ENCODE measurements around the gene RNF34. TPM values are rescaled to one million over a fixed set of nuclear protein-coding genes. Genes with fewer than 3 reads are reported as not detected.

The RNF34 gene
- total RNA-seq, 2 experiments from 2014 or later = 70.4 to 72.5 TPM

GRCh38 chr12:121442028-121442948 lies 42.4 kb downstream of the RNF34 start:
- Mint-ChIP-seq H3K9me3 (no peaks in the 10 kb centered on the region), H3K4me1 (ENCODE audit: low read depth) (peaks cover 2% of the 10 kb centered on the region), H3K36me3 (peaks cover 28% of the 10 kb centered on the region), H3K4me3 (no peak overlapping the region), H3K27ac (no peak overlapping the region), H3K27me3 (no peaks in the 10 kb centered on the region)
- no peak for DNase-seq
- intact Hi-C loops (cut with micrococcal nuclease) = loop anchor here (2.0 kb wide), 1 partner anchor 107 kb away; no protein-coding TSS in a partner anchor
- ChIA-PET POLR2A (interaction anchor here (0.6 to 1.8 kb wide), 2 partner anchors 9 to 16 kb away, joined by 5 to 6 read pairs; no protein-coding TSS in a partner anchor), CTCF (interaction anchor here (0.9 to 5.6 kb wide), 35 partner anchors 10 to 945 kb away, joined by 3 to 89 read pairs (median 6); partner anchors contain the start of genes ANAPC5 and RNF34)

- peak; percentile 80 for DNase-seq
- Mint-ChIP-seq H3K27me3 (no peaks in the 10 kb centered on the region), H3K9me3 (no peaks in the 10 kb centered on the region), H3K36me3 (peaks cover 22% of the 10 kb centered on the region), H3K27ac (no peak overlapping the region), H3K4me1 (ENCODE audit: low read depth) (peaks cover 2% of the 10 kb centered on the region), H3K4me3 (no peak overlapping the region)
- intact Hi-C loops (cut with micrococcal nuclease) = loop anchor here (2.0 kb wide), 1 partner anchor 109 kb away; no protein-coding TSS in a partner anchor
- POLR2A ChIA-PET = interaction anchor here (0.5 to 1.8 kb wide), 3 partner anchors 10 to 172 kb away, joined by 5 to 6 read pairs (median 6); no protein-coding TSS in a partner anchor
- CTCF ChIA-PET = interaction anchor here (0.6 to 5.6 kb wide), 41 partner anchors 9 to 946 kb away, joined by 3 to 89 read pairs (median 4); partner anchors contain the start of genes ANAPC5 and RNF34
These were observed 43.4 kb downstream of the RNF34 start for GRCh38 chr12:121443193-121443870.

- H3K4me1 Mint-ChIP-seq (ENCODE audit: low read depth) = peaks cover 5% of the 10 kb centered on the region
- no peak overlapping the region for H3K27ac Mint-ChIP-seq
- H3K27me3 Mint-ChIP-seq = no peaks in the 10 kb centered on the region
- no peak for DNase-seq
- H3K9me3 Mint-ChIP-seq = no peaks in the 10 kb centered on the region
- intact Hi-C loops (cut with micrococcal nuclease) = loop anchor here (2.0 kb wide), 1 partner anchor 109 kb away; no protein-coding TSS in a partner anchor
- CTCF ChIA-PET = interaction anchor here (0.5 to 5.6 kb wide), 31 partner anchors 9 to 384 kb away, joined by 3 to 89 read pairs (median 6); partner anchors contain the start of gene ANAPC5
- POLR2A ChIA-PET = interaction anchor here (1.8 kb wide), 1 partner anchor 11 kb away, joined by 6 read pairs; no protein-coding TSS in a partner anchor
- no peak overlapping the region for H3K4me3 Mint-ChIP-seq
- peaks cover 24% of the 10 kb centered on the region for H3K36me3 Mint-ChIP-seq
These were observed 44.3 kb downstream of the RNF34 start for GRCh38 chr12:121443911-121444841.

- Mint-ChIP-seq H3K27me3 (no peaks in the 10 kb centered on the region), H3K36me3 (peaks cover 22% of the 10 kb centered on the region), H3K9me3 (no peaks in the 10 kb centered on the region), H3K4me3 (no peak overlapping the region), H3K4me1 (ENCODE audit: low read depth) (peaks cover 5% of the 10 kb centered on the region), H3K27ac (no peak overlapping the region)
- ChIA-PET POLR2A (no interaction called here), CTCF (interaction anchor here (0.5 to 5.6 kb wide), 9 partner anchors 10 to 385 kb away, joined by 3 to 89 read pairs (median 9); partner anchors contain the start of gene ANAPC5)
- intact Hi-C loops (cut with micrococcal nuclease) = no loop called here
- no peak for DNase-seq
These were observed 44.9 kb downstream of the RNF34 start for GRCh38 chr12:121444842-121445202.

GRCh38 chr12:121446750-121447149 lies 46.8 kb downstream of the RNF34 start:
- ChIA-PET CTCF (interaction anchor here (1.0 to 1.3 kb wide), 2 partner anchors 13 to 112 kb away, joined by 4 to 13 read pairs; no protein-coding TSS in a partner anchor), POLR2A (no interaction called here)
- H3K4me1 Mint-ChIP-seq (ENCODE audit: low read depth) = peaks cover 10% of the 10 kb centered on the region
- H3K4me3 Mint-ChIP-seq = no peak overlapping the region
- H3K27me3 Mint-ChIP-seq = no peaks in the 10 kb centered on the region
- peaks cover 12% of the 10 kb centered on the region for H3K36me3 Mint-ChIP-seq
- H3K9me3 Mint-ChIP-seq = no peaks in the 10 kb centered on the region
- no peak for DNase-seq
- no peak overlapping the region for H3K27ac Mint-ChIP-seq
- intact Hi-C loops (cut with micrococcal nuclease) = no loop called here

- CTCF ChIA-PET = no interaction called here
- POLR2A ChIA-PET = no interaction called here
These were observed 48.9 kb downstream of the RNF34 start for GRCh38 chr12:121448771-121449315.

GRCh38 chr12:121451961-121452339 lies 52.0 kb downstream of the RNF34 start:
- POLR2A ChIA-PET = no interaction called here
- Mint-ChIP-seq H3K9me3 (no peaks in the 10 kb centered on the region), H3K36me3 (peaks cover 5% of the 10 kb centered on the region), H3K4me3 (no peak overlapping the region), H3K27ac (peak overlapping the region; percentile 4), H3K27me3 (no peaks in the 10 kb centered on the region), H3K4me1 (ENCODE audit: low read depth) (peaks cover 24% of the 10 kb centered on the region)
- intact Hi-C loops (cut with micrococcal nuclease) = no loop called here
- DNase-seq = no peak
- CTCF ChIA-PET = interaction anchor here (1.2 to 2.2 kb wide), 2 partner anchors 9 to 42 kb away, joined by 3 to 8 read pairs; no protein-coding TSS in a partner anchor

More at GRCh38 chr12:121448771-121449315, 48.9 kb downstream of the RNF34 start:
- no peaks in the 10 kb centered on the region for H3K9me3 Mint-ChIP-seq
- intact Hi-C loops (cut with micrococcal nuclease) = no loop called here
- no peak overlapping the region for H3K27ac Mint-ChIP-seq
- peaks cover 7% of the 10 kb centered on the region for H3K36me3 Mint-ChIP-seq
- no peaks in the 10 kb centered on the region for H3K27me3 Mint-ChIP-seq
- H3K4me3 Mint-ChIP-seq = no peak overlapping the region
- DNase-seq = no peak
- H3K4me1 Mint-ChIP-seq (ENCODE audit: low read depth) = peaks cover 14% of the 10 kb centered on the region

- peaks cover 26% of the 10 kb centered on the region for H3K4me1 Mint-ChIP-seq (ENCODE audit: low read depth)
- intact Hi-C loops (cut with micrococcal nuclease) = no loop called here
- peaks cover 5% of the 10 kb centered on the region for H3K36me3 Mint-ChIP-seq
- POLR2A ChIA-PET = no interaction called here
- H3K4me3 Mint-ChIP-seq = no peak overlapping the region
- no peaks in the 10 kb centered on the region for H3K27me3 Mint-ChIP-seq
- peak overlapping the region; percentile 4 for H3K27ac Mint-ChIP-seq
- DNase-seq = no peak
- CTCF ChIA-PET = interaction anchor here (1.2 to 2.2 kb wide), 2 partner anchors 10 to 42 kb away, joined by 3 to 8 read pairs; no protein-coding TSS in a partner anchor
- no peaks in the 10 kb centered on the region for H3K9me3 Mint-ChIP-seq
These were observed 52.5 kb downstream of the RNF34 start for GRCh38 chr12:121452340-121452984.

- Mint-ChIP-seq H3K36me3 (peaks cover 5% of the 10 kb centered on the region), H3K4me1 (ENCODE audit: low read depth) (peaks cover 31% of the 10 kb centered on the region), H3K9me3 (no peaks in the 10 kb centered on the region), H3K27me3 (no peaks in the 10 kb centered on the region), H3K27ac (no peak overlapping the region), H3K4me3 (no peak overlapping the region)
- intact Hi-C loops (cut with micrococcal nuclease) = no loop called here
- DNase-seq = no peak
- CTCF ChIA-PET = interaction anchor here (1.2 to 2.2 kb wide), 2 partner anchors 10 to 41 kb away, joined by 3 to 8 read pairs; no protein-coding TSS in a partner anchor
- POLR2A ChIA-PET = no interaction called here
These were observed 53.1 kb downstream of the RNF34 start for GRCh38 chr12:121452985-121453360.

GRCh38 chr12:121453629-121454028 lies 53.7 kb downstream of the RNF34 start:
- no peaks in the 10 kb centered on the region for H3K27me3 Mint-ChIP-seq
- no peaks in the 10 kb centered on the region for H3K9me3 Mint-ChIP-seq
- CTCF ChIA-PET = interaction anchor here (2.2 to 2.5 kb wide), 2 partner anchors 11 kb away, joined by 8 to 12 read pairs; no protein-coding TSS in a partner anchor
- DNase-seq = no peak
- POLR2A ChIA-PET = no interaction called here
- peaks cover 2% of the 10 kb centered on the region for H3K36me3 Mint-ChIP-seq
- intact Hi-C loops (cut with micrococcal nuclease) = no loop called here
- H3K27ac Mint-ChIP-seq = no peak overlapping the region
- no peak overlapping the region for H3K4me3 Mint-ChIP-seq
- peaks cover 31% of the 10 kb centered on the region for H3K4me1 Mint-ChIP-seq (ENCODE audit: low read depth)

All from activated CD4-positive, alpha-beta memory T cell treated with anti-CD3 and anti-CD28 coated beads for 36 hours (primary cell).